Erythroblast (primary cell): ENCODE results near the gene B3GALT5.

ENCODE experiments used
- GATA1 ChIP-seq: IDR thresholded peaks from 2 replicates; pipeline ENCODE4 v1.6.1; 2011; ENCODE audit warnings: low read depth, mild to moderate bottlenecking, control low read depth, low read length, moderate library complexity
- POLR2A ChIP-seq: IDR thresholded peaks from 2 replicates; pipeline ENCODE4 v1.6.1; 2011; ENCODE audit warnings: mild to moderate bottlenecking, low read length

GRCh38 chr21:39658066-39658465 is 45.3 kb downstream of the B3GALT5 start:
- TF ChIP-seq POLR2A: no peak
- TF ChIP-seq GATA1: no peak
